HG03039 (cell line): Measurements from ENCODE around the gene KLHL12.
"Not testable (repeated sequence)": the region's sequence is repeated elsewhere in the genome, so short reads cannot be mapped to it uniquely, and the experiment has no call there.

ENCODE experiments used
- ATAC-seq: cut with Tn5 transposase; IDR thresholded peaks from one replicate; pipeline ENCODE4 v1.9.1; 2021; ENCODE audit warnings: mild to moderate bottlenecking, moderate library complexity; ENCODE audit not compliant: unreplicated experiment

KLHL12 gene

DNA sequence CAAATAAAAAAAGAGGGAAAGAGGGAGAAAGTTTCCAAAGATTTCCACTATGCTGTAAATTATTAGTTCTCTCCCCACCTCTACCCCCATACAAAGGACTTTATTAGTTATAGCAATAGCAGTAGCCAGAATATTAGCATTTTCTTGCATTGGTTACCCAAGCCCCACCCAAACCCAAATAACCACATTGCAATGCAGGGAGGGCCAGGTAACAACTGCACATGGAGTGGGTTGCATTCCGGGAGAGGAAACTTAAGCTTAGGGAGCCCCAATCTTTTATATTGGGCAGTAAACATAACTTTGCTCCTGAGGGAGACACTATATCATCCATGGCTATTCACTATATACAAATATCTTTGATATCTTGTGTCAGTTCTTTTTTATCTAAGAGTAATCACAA lies 25.1 kb upstream of the KLHL12 start:
- no peak for ATAC-seq

GRCh38 chr1:202951437-202951836 lies 24.4 kb upstream of the KLHL12 start:
- no peak for ATAC-seq

DNA sequence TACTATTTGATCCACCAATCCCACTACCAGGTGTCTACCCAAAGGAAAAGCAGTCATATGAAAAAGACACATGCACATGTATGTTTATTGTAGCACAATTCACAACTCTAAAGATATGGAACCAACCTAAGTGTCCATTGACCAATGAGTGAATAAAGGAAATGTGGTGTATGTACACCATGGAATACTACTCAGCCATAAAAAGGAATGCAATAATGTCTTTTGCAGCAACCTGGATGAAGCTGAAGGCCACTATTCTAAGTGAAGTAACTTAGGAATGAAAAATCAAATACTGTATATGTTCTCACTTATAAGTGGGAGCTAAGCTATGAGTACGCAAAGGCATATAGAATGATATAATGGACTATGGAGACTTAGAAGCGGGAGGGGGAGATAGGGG lies 18.4 kb upstream of the KLHL12 start:
- ATAC-seq, result no peak

- no peak for ATAC-seq
Measured at GRCh38 chr1:202944438-202944921, 17.4 kb upstream of the KLHL12 start.

GRCh38 chr1:202942426-202942825 lies 15.4 kb upstream of the KLHL12 start:
- no peak for ATAC-seq

DNA sequence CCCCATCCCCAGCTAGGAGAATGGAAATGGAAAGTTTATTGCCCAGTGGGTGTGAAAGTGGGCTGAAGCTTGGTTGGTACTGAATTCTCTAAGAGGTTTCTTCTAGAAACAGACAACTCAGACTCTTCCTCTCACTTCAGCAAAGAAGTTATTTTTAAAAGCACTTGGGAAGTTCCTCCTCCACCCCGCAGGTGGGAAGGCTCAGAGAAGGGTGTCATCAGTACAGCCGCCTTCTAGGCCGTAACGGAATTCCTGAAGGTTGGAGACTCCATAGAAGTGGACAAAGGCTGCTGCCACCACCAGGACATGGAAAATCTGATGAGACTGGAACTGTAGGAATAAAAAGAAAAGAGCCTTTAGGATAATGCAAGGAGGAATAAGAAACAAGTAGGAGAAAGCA lies 14.3 kb upstream of the KLHL12 start:
- no peak for ATAC-seq

DNA sequence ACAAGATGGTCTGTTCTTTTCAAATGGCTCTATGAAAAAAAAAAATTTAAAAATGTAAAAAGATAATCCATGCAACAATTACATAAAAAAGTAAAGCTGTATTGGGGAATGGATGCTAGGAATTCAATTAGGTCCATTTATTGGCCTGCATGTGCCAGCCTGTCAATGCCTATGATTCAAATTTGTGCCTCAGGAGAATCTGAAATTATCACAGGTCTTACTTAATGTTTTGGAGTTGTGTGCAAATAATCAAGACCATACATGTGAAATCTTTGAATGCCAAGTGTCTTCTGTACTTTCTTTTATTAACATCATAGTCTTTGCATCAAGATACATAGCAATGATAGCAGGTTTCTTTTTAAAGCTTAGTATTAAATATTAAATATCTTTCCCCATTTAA lies 13.5 kb upstream of the KLHL12 start:
- ATAC-seq, result no peak

DNA sequence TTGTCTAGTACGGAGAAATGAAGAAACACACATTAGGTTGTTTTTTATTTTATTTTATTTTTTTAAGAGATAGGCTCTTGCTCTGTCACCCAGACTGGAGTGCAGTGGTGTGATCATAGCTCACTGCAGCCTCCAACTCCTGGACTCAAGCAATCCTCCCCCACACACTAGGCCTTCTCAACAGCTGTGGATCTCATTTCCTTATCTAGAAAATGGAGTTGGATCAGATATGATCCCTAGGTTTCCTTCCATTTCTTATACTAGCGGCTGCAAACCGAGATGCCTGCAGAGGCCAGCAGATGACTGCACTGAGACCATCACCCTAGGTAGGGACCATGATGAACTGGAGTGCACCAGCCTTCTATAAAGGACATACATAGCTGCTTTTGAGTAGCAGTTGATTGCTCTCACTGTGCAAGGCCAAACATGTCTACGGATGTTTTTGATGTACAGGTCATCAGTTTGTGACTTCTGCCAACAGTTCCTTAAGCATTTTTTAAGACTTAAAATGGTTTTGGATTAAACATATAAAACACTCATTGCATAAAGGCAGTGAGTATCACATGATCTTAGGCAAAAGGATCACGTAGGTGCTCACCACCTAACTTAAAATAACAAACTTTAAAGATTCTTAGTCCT lies 11.4 kb upstream of the KLHL12 start:
- ATAC-seq, result no peak

GRCh38 chr1:202936409-202936808 lies 9.4 kb upstream of the KLHL12 start:
- not testable (repeated sequence) for ATAC-seq

- no peak for ATAC-seq
Measured at GRCh38 chr1:202935844-202936243, 8.8 kb upstream of the KLHL12 start.

GRCh38 chr1:202934755-202935154 lies 7.7 kb upstream of the KLHL12 start:
- no peak for ATAC-seq

- ATAC-seq, result no peak
Measured at GRCh38 chr1:202932476-202932875, 5.4 kb upstream of the KLHL12 start.

DNA sequence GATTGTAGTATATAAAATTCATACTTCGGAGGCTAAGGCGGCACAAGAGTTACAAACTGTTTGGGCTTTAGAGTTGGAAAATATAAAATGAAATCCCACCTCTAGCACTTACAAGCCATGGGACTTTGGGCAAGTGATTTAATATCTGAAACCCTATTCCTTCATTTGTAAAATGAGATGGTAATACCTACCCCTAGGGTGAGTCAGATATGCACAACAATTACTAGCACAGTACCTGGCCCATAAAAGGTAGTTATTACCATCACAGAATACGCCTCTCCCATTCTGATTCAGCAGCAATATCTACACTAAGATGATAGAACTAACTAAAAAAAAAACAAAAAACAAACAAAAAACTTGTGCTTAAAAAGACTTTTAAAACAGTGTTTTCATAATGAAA lies 3.5 kb downstream of the KLHL12 start:
- no peak for ATAC-seq

GRCh38 chr1:202919615-202920014 lies 7.4 kb downstream of the KLHL12 start:
- ATAC-seq, result no peak

GRCh38 chr1:202915146-202915545 lies 11.9 kb downstream of the KLHL12 start:
- no peak for ATAC-seq

- not testable (repeated sequence) for ATAC-seq
Measured at GRCh38 chr1:202912476-202912875, 14.6 kb downstream of the KLHL12 start.

DNA sequence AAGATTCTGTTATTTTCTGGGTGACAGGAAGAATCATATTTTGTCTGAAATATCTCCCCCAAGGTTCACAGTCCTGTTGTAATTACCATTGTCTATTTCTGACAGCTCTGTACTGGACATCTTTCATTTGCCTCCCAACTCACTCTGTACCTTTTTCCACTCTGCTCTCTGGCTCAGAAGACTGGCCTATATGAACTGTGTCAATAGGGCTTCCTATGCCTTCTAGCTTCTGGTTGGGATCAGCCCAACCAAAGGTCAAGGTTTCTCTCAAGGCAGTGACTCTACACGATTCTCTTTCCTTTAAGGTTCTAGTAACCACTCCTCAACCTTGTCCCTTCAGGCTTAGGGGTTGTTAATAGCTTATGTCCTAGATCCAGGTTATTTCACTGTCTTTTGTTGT lies 17.5 kb downstream of the KLHL12 start:
- ATAC-seq, result no peak

- ATAC-seq, result no peak
Measured at GRCh38 chr1:202908998-202909397, 18.0 kb downstream of the KLHL12 start.

DNA sequence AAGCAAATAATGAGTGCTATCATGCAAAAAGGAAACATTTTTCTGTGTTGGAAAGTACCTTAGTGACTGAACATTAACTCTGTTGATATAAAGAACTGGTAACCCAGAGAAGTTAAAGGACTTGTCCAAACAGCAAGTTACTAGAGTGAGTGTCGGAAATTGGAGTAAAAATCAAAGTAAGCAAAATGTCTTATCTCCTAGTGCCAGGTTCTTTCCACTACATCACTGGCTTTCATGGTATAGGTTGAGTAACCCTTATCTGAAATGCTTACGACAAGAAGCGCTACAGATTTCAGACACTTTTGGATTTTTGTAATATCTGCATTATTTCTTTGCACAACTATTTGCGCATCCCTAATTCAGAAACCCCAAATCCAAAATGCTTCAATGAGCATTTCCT lies 21.7 kb downstream of the KLHL12 start:
- ATAC-seq, result no peak

DNA sequence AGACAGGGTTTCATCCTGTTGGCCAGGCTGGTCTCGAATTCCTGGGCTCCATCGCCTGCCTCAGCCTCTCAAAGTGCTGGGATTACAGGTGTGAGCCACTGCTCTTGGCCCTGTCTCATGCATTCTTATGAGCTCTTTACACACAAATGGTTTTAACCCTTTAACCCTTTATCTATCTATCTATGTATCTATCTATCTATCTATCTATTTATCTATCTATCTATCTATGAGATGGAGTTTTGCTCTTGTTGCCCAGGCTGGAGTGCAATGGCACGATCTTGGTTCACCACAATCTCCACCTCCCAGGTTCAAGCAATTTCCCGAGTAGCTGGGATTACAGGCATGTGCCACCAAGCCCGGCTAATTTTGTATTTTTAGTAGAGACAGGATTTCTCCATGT lies 23.2 kb downstream of the KLHL12 start:
- not testable (repeated sequence) for ATAC-seq

DNA sequence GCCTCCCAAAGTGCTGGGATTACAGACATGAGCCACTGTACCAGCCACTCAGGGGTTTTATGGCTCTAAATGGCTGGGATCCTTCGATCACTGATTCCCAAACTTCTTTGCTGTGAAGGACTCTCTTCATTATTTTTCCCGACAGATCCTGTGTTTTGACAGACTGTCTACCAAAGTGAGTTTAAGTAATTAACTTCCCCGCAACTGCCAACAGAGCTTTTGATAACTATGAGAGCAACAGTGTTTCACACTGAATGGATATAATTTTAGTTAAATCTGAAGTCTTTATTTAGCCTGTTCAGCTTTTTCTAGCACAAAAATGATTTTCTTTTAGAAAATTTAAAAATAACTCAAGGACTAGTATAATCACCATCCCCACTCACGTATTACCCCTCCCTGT lies 25.5 kb downstream of the KLHL12 start:
- ATAC-seq, result no peak

- ATAC-seq, result no peak
Measured at GRCh38 chr1:202892501-202892900, 34.5 kb downstream of the KLHL12 start.

- no peak for ATAC-seq
Measured at GRCh38 chr1:202890392-202890791, 36.6 kb downstream of the KLHL12 start.
